Neural progenitor cell (in vitro differentiated cells): ENCODE results near the gene TMEM63C. TPM values are rescaled to one million over a fixed set of nuclear protein-coding genes. Genes with fewer than 3 reads are reported as not detected.

Experiments used
- DNase-seq: peaks from one replicate; pipeline ENCODE4 v3.0.0-alpha.2; 2016; ENCODE audit warnings: low spot score
- H2AFZ ChIP-seq: fragments of 200-600 bp; sonication (generic); replicated peaks from 2 replicates; pipeline ENCODE4 v1.6.1; 2016; ENCODE audit warnings: antibody characterized with exemption
- H3F3A ChIP-seq: fragments of 200-600 bp; sonication (generic); 2 replicates; pipeline ENCODE4 v1.6.1; 2016; ENCODE audit warnings: antibody characterized with exemption, low read depth
- H3K27ac ChIP-seq: fragments of 200-600 bp; sonication (generic); 2 replicates; pipeline ENCODE4 v1.5.1; 2016; ENCODE audit warnings: mild to moderate bottlenecking
- H3K27me3 ChIP-seq: fragments of 200-600 bp; sonication (generic); 2 replicates; pipeline ENCODE4 v1.6.1; 2016; ENCODE audit warnings: mild to moderate bottlenecking, moderate library complexity
- H3K36me3 ChIP-seq: fragments of 200-600 bp; sonication (generic); 2 replicates; pipeline ENCODE4 v1.5.1; 2016
- H3K4me1 ChIP-seq: fragments of 200-600 bp; sonication (generic); 2 replicates; pipeline ENCODE4 v1.6.1; 2016; ENCODE audit warnings: mixed run types
- H3K4me2 ChIP-seq: fragments of 200-600 bp; sonication (generic); 2 replicates; pipeline ENCODE4 v1.6.1; 2016
- H3K4me3 ChIP-seq: fragments of 200-600 bp; sonication (generic); 2 replicates; pipeline ENCODE4 v1.5.1; 2016
- H3K79me2 ChIP-seq: fragments of 200-600 bp; sonication (generic); 2 replicates; pipeline ENCODE4 v1.6.1; 2016; ENCODE audit warnings: low read depth
- H3K9ac ChIP-seq: fragments of 200-600 bp; sonication (generic); 2 replicates; pipeline ENCODE4 v1.6.1; 2016
- H3K9me3 ChIP-seq: fragments of 200-600 bp; sonication (generic); 2 replicates; pipeline ENCODE4 v1.5.1; 2016; ENCODE audit warnings: low read depth
- H4K20me1 ChIP-seq: fragments of 200-600 bp; sonication (generic); 2 replicates; pipeline ENCODE4 v1.6.1; 2016; ENCODE audit warnings: low read depth
- H3K27ac Mint-ChIP-seq: 3 replicates; pipeline ENCODE4 v1.8.0; 2021; ENCODE audit warnings: mixed read lengths
- H3K27me3 Mint-ChIP-seq: 2 replicates; pipeline ENCODE4 v1.8.0; 2022; ENCODE audit warnings: low read depth, mild to moderate bottlenecking, inconsistent platforms, moderate library complexity, mixed read lengths; ENCODE audit not compliant: insufficient read depth
- H3K36me3 Mint-ChIP-seq: 3 replicates; pipeline ENCODE4 v1.8.0; 2021; ENCODE audit warnings: mixed read lengths
- H3K4me1 Mint-ChIP-seq: 3 replicates; pipeline ENCODE4 v1.8.0; 2021; ENCODE audit warnings: mixed read lengths
- H3K4me3 Mint-ChIP-seq: 3 replicates; pipeline ENCODE4 v1.8.0; 2021; ENCODE audit warnings: mild to moderate bottlenecking, moderate library complexity, mixed read lengths
- H3K9me3 Mint-ChIP-seq: 3 replicates; pipeline ENCODE4 v1.8.0; 2020; ENCODE audit warnings: mixed read lengths
- CTCF ChIP-seq: fragments of 200-600 bp; sonication (generic); IDR thresholded peaks from 2 replicates; pipeline ENCODE4 v1.5.1; 2017; ENCODE audit warnings: antibody characterized with exemption, mild to moderate bottlenecking
- EZH2 ChIP-seq: fragments of 200-600 bp; sonication (generic); IDR thresholded peaks from 2 replicates; pipeline ENCODE4 v1.6.1; 2017; ENCODE audit warnings: antibody characterized with exemption, mild to moderate bottlenecking, moderate library complexity
- EZH2phosphoT487 ChIP-seq: fragments of 200-600 bp; sonication (generic); IDR thresholded peaks from 2 replicates; pipeline ENCODE4 v1.6.1; 2017; ENCODE audit warnings: antibody characterized with exemption
- total RNA-seq: library from RNA; depleted of rRNA; stranded (reverse); fragments of >200 nt; gene quantifications from 2 replicates; pipeline ENCODE4 v1.2.3, GENCODE V29; 2015; ENCODE audit warnings: low replicate concordance

The TMEM63C gene
- total RNA-seq, 1 donor from 2014 or later: 1.5 TPM

GRCh38 chr14:77177702-77178101 lies 3.9 kb upstream of the TMEM63C start:
- Histone ChIP-seq H3K4me1 (peaks cover 9% of the 10 kb centered on the region), H3K9me3 (no peaks in the 10 kb centered on the region), H3K79me2 (no peaks in the 10 kb centered on the region), H3K27ac (no peak overlapping the region), H3K4me3 (no peak overlapping the region), H2AFZ (no peak overlapping the region), H3K4me2 (no peak overlapping the region), H3K36me3 (no peaks in the 10 kb centered on the region), H3K9ac (no peak overlapping the region), H3F3A (peaks cover 5% of the 10 kb centered on the region), H4K20me1 (no peaks in the 10 kb centered on the region), H3K27me3 (peaks cover 7% of the 10 kb centered on the region)
- no peak for TF ChIP-seq EZH2phosphoT487
- TF ChIP-seq CTCF: no peak
- no peak for TF ChIP-seq EZH2
- Mint-ChIP-seq H3K4me1 (peaks cover 6% of the 10 kb centered on the region), H3K36me3 (no peaks in the 10 kb centered on the region), H3K27me3 (peaks cover 4% of the 10 kb centered on the region), H3K9me3 (no peaks in the 10 kb centered on the region), H3K27ac (no peak overlapping the region), H3K4me3 (no peak overlapping the region)
- DNase-seq: no peak

GRCh38 chr14:77178656-77179055 lies 2.9 kb upstream of the TMEM63C start:
- H3K4me1 ChIP-seq: peaks cover 9% of the 10 kb centered on the region
- Mint-ChIP-seq H3K27me3 (peaks cover 4% of the 10 kb centered on the region), H3K4me3 (no peak overlapping the region), H3K9me3 (no peaks in the 10 kb centered on the region), H3K4me1 (peaks cover 7% of the 10 kb centered on the region), H3K36me3 (no peaks in the 10 kb centered on the region), H3K27ac (no peak overlapping the region)
- peaks cover 5% of the 10 kb centered on the region for H3F3A ChIP-seq
- no peaks in the 10 kb centered on the region for H4K20me1 ChIP-seq
- no peaks in the 10 kb centered on the region for H3K9me3 ChIP-seq
- peaks cover 11% of the 10 kb centered on the region for H3K27me3 ChIP-seq
- no peak overlapping the region for H2AFZ ChIP-seq
- no peak overlapping the region for H3K4me3 ChIP-seq
- no peak overlapping the region for H3K9ac ChIP-seq
- TF ChIP-seq EZH2: no peak
- DNase-seq: no peak
- H3K27ac ChIP-seq: no peak overlapping the region
- no peak overlapping the region for H3K4me2 ChIP-seq
- no peaks in the 10 kb centered on the region for H3K79me2 ChIP-seq
- no peaks in the 10 kb centered on the region for H3K36me3 ChIP-seq

- Mint-ChIP-seq H3K4me1 (peaks cover 7% of the 10 kb centered on the region), H3K4me3 (peak overlapping the region; percentile 84), H3K36me3 (no peaks in the 10 kb centered on the region), H3K27ac (peak overlapping the region; percentile 54), H3K9me3 (no peaks in the 10 kb centered on the region), H3K27me3 (peaks cover 4% of the 10 kb centered on the region)
- H3K27ac ChIP-seq: no peak overlapping the region
- H2AFZ ChIP-seq: peak overlapping the region; percentile 97
- no peak for DNase-seq
- peak overlapping the region; percentile 86 for H3K4me2 ChIP-seq
- TF ChIP-seq EZH2phosphoT487: no peak
- no peak for TF ChIP-seq EZH2
- no peak for TF ChIP-seq CTCF
- peaks cover 5% of the 10 kb centered on the region for H3F3A ChIP-seq
- H4K20me1 ChIP-seq: no peaks in the 10 kb centered on the region
- H3K79me2 ChIP-seq: no peaks in the 10 kb centered on the region
- H3K27me3 ChIP-seq: peaks cover 11% of the 10 kb centered on the region
- no peaks in the 10 kb centered on the region for H3K36me3 ChIP-seq
- H3K4me1 ChIP-seq: peaks cover 9% of the 10 kb centered on the region
- H3K9me3 ChIP-seq: no peaks in the 10 kb centered on the region
- H3K4me3 ChIP-seq: peak overlapping the region; percentile 61
- no peak overlapping the region for H3K9ac ChIP-seq
These were observed 634 bp upstream of the TMEM63C start for GRCh38 chr14:77180726-77181602.

GRCh38 chr14:77183896-77184295 lies 2.3 kb downstream of the TMEM63C start:
- H2AFZ ChIP-seq: no peak overlapping the region
- H3K27me3 Mint-ChIP-seq: peaks cover 4% of the 10 kb centered on the region
- no peaks in the 10 kb centered on the region for H3K79me2 ChIP-seq
- H3F3A ChIP-seq: peaks cover 9% of the 10 kb centered on the region
- H3K36me3 Mint-ChIP-seq: no peaks in the 10 kb centered on the region
- TF ChIP-seq EZH2: no peak
- TF ChIP-seq EZH2phosphoT487: no peak
- no peak for TF ChIP-seq CTCF
- no peaks in the 10 kb centered on the region for H3K36me3 ChIP-seq
- H3K9ac ChIP-seq: no peak overlapping the region
- H3K27ac Mint-ChIP-seq: no peak overlapping the region
- H4K20me1 ChIP-seq: no peaks in the 10 kb centered on the region
- no peak overlapping the region for H3K4me3 ChIP-seq
- no peak for DNase-seq
- peaks cover 18% of the 10 kb centered on the region for H3K4me1 Mint-ChIP-seq
- peaks cover 11% of the 10 kb centered on the region for H3K27me3 ChIP-seq
- H3K9me3 Mint-ChIP-seq: no peaks in the 10 kb centered on the region
- H3K4me1 ChIP-seq: peaks cover 16% of the 10 kb centered on the region
- no peaks in the 10 kb centered on the region for H3K9me3 ChIP-seq
- H3K4me3 Mint-ChIP-seq: no peak overlapping the region
- no peak overlapping the region for H3K27ac ChIP-seq
- no peak overlapping the region for H3K4me2 ChIP-seq
